Osteoblast (primary cell): ENCODE measurements around the gene ATXN2. TPM values are rescaled to one million over a fixed set of nuclear protein-coding genes. Genes with fewer than 3 reads are reported as not detected.

Source experiments
- DNase-seq: peaks from one replicate; pipeline ENCODE4 v3.0.0; 2011; ENCODE audit warnings: low spot score, mixed read lengths; ENCODE audit not compliant: insufficient read length; ENCODE audit errors: missing footprints
- H2AFZ ChIP-seq: 2 replicates; pipeline ENCODE4 v1.6.0; 2011; ENCODE audit warnings: mild to moderate bottlenecking, low read length
- H3K27ac ChIP-seq: 2 replicates; pipeline ENCODE4 v1.5.1; 2011; ENCODE audit warnings: mild to moderate bottlenecking, low read depth, low read length, moderate library complexity
- H3K27me3 ChIP-seq: 2 replicates; pipeline ENCODE4 v1.6.0; 2012; ENCODE audit warnings: mild to moderate bottlenecking, control low read depth, inconsistent platforms, low read length, moderate library complexity; ENCODE audit not compliant: insufficient read depth
- H3K36me3 ChIP-seq: 2 replicates; pipeline ENCODE4 v1.5.1; 2011; ENCODE audit warnings: mild to moderate bottlenecking, low read length, control low read depth, moderate library complexity; ENCODE audit not compliant: insufficient read depth
- H3K4me1 ChIP-seq: 2 replicates; pipeline ENCODE4 v1.5.1; 2011; ENCODE audit warnings: mild to moderate bottlenecking, low read length, control low read depth, moderate library complexity; ENCODE audit not compliant: insufficient read depth
- H3K4me2 ChIP-seq: 2 replicates; pipeline ENCODE4 v1.6.0; 2011; ENCODE audit warnings: mild to moderate bottlenecking, low read length; ENCODE audit not compliant: insufficient read depth
- H3K4me3 ChIP-seq: fragments of 200-600 bp; sonication (generic); 3 replicates; pipeline ENCODE4 v1.5.1; 2012; ENCODE audit warnings: mild to moderate bottlenecking, low read length, inconsistent platforms; ENCODE audit not compliant: insufficient read depth
- H3K79me2 ChIP-seq: 2 replicates; pipeline ENCODE4 v1.6.0; 2012; ENCODE audit warnings: mild to moderate bottlenecking, low read length, control low read depth, inconsistent platforms; ENCODE audit not compliant: insufficient read depth
- H3K9me3 ChIP-seq: 2 replicates; pipeline ENCODE4 v1.5.1; 2011; ENCODE audit warnings: low read depth, low read length, control low read depth
- H4K20me1 ChIP-seq: 2 replicates; pipeline ENCODE4 v1.6.0; 2012; ENCODE audit warnings: mild to moderate bottlenecking, low read length, control low read depth; ENCODE audit not compliant: insufficient read depth
- total RNA-seq: library from RNA; depleted of rRNA; stranded (reverse); fragments of >200 nt; gene quantifications from 2 replicates; pipeline ENCODE4 v1.2.3, GENCODE V29; 2012
- TF ChIP-seq, protein P1 (sequence below): IDR thresholded peaks from 2 replicates; pipeline ENCODE4 v1.5.1; 2011; ENCODE audit warnings: mild to moderate bottlenecking, low read depth, low read length, moderate library complexity; ENCODE audit errors: extremely low read depth

ATXN2 gene
- total RNA-seq, 1 donor: 39.4 TPM

DNA sequence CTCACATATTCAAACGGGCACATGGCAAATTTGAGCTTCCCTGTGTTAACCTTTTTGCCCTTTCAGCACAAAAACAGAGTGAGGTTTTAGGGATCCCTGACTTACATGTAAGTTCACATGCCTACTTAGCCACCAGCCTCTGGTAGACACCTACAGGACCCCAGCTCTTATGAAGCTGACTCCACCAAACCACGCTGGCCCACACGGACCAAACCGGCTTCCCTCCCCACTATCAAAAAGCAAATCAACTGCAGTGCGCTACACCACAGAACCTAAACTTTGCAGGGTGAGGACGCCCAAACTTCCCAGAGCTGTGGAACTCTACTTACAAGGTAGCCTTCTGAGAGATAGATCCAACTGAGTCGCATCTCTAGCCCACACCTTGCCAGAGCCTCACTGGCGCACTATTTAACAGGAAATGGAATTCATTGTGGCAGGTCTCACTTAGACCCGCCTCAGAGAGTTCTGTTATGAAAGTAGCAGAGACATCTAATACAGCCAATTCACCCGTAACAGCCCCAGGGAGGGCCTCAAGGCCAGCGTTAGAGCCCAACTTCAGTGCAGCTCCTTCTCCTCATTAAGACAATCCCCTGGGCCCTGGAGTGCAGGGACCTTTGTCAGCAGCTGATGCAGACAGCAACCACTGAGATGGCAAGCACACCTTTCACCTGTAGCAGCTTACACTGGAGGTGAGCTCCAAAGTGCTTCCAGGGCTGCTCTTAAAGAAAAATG, 144.2 kb downstream of the ATXN2 start:
- peak; percentile 64 for DNase-seq
- H4K20me1 ChIP-seq: peaks cover 22% of the 10 kb centered on the region
- H3K36me3 ChIP-seq: peaks cover 84% of the 10 kb centered on the region
- H3K4me3 ChIP-seq: no peak overlapping the region
- TF ChIP-seq, protein P1, sequence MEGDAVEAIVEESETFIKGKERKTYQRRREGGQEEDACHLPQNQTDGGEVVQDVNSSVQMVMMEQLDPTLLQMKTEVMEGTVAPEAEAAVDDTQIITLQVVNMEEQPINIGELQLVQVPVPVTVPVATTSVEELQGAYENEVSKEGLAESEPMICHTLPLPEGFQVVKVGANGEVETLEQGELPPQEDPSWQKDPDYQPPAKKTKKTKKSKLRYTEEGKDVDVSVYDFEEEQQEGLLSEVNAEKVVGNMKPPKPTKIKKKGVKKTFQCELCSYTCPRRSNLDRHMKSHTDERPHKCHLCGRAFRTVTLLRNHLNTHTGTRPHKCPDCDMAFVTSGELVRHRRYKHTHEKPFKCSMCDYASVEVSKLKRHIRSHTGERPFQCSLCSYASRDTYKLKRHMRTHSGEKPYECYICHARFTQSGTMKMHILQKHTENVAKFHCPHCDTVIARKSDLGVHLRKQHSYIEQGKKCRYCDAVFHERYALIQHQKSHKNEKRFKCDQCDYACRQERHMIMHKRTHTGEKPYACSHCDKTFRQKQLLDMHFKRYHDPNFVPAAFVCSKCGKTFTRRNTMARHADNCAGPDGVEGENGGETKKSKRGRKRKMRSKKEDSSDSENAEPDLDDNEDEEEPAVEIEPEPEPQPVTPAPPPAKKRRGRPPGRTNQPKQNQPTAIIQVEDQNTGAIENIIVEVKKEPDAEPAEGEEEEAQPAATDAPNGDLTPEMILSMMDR: no peak
- H3K27ac ChIP-seq: peak overlapping the region; percentile 67
- peak overlapping the region; percentile 12 for H3K4me2 ChIP-seq
- peaks cover 15% of the 10 kb centered on the region for H3K4me1 ChIP-seq
- no peak overlapping the region for H2AFZ ChIP-seq
- H3K79me2 ChIP-seq: peaks cover 31% of the 10 kb centered on the region
- H3K27me3 ChIP-seq: no peaks in the 10 kb centered on the region
- H3K9me3 ChIP-seq: no peaks in the 10 kb centered on the region

DNA sequence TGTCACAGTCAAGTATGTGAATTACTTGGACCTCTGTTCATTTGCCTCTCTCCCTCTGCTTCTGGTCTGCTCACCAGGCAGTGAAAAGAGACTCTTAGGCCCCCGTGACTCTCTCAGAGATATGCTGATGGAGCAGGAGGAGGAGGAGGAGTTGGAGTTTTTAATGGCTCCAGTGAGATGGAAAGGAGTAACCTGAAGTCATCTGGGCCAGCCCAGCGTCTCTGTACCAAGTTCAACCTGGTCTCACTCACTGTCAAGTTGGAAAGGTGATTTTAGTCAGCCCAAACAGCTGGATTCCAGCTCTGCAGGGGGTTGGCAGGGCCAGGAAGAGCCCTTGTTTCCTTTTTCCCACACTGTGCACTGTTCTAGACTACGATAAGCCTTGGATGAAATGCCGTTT, 144.8 kb downstream of the ATXN2 start:
- TF ChIP-seq, protein P1: no peak
- Histone ChIP-seq H3K27me3 (no peaks in the 10 kb centered on the region), H3K9me3 (no peaks in the 10 kb centered on the region), H3K79me2 (peaks cover 31% of the 10 kb centered on the region), H4K20me1 (peaks cover 22% of the 10 kb centered on the region), H3K4me2 (no peak overlapping the region), H3K27ac (peak overlapping the region; percentile 3), H3K4me1 (peaks cover 15% of the 10 kb centered on the region), H3K36me3 (peaks cover 88% of the 10 kb centered on the region), H3K4me3 (no peak overlapping the region), H2AFZ (no peak overlapping the region)
- peak; percentile 27 for DNase-seq

DNA sequence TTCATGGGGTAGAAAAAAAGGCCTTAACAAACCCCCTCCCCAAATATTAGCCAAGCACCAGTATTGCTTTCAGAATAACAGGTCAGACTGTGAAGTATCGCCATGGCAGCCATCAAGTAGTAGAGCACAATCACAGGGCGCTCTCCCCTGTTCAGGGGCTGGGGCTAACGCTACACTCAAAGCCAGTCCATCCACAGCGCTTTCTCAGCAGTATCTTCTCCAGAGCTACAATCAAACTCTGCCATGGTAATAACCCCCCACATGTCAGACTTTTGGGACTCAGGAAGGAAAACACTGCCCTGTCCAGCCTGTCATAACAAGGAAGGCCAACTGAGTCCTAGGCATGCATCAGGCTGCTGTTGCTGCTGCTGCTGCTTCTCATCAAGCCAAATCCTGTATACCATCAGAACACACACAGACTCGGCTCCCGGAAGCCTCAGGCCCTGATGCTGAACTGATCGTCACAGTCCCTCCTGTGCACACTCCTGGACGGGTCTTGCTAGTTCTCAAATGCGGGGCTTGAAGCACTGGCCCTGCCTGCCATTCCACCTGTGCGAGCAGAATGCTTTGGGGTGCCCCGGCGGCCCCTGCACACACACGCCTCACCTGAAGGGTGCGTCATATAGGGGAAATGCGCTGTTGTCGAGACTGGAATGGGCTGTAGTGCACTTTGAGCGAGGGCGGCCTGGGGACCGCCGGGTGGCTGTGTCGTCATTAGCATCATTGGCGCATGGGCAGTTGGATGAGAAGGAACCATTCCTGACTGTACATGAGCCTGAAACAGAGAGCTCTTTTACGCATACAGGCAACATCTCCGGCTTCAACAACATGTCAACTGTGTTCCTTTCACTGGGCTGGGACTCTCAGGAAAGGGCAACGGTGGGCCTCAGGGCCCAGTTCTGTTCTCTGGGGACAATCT, 145.8 kb downstream of the ATXN2 start:
- peaks cover 93% of the 10 kb centered on the region for H3K36me3 ChIP-seq
- peaks cover 22% of the 10 kb centered on the region for H4K20me1 ChIP-seq
- H2AFZ ChIP-seq: no peak overlapping the region
- no peak overlapping the region for H3K27ac ChIP-seq
- no peak overlapping the region for H3K4me2 ChIP-seq
- no peak overlapping the region for H3K4me3 ChIP-seq
- H3K27me3 ChIP-seq: no peaks in the 10 kb centered on the region
- no peaks in the 10 kb centered on the region for H3K9me3 ChIP-seq
- H3K4me1 ChIP-seq: peaks cover 11% of the 10 kb centered on the region
- TF ChIP-seq, protein P1: no peak
- peak; percentile 41 for DNase-seq
- peaks cover 24% of the 10 kb centered on the region for H3K79me2 ChIP-seq

DNA sequence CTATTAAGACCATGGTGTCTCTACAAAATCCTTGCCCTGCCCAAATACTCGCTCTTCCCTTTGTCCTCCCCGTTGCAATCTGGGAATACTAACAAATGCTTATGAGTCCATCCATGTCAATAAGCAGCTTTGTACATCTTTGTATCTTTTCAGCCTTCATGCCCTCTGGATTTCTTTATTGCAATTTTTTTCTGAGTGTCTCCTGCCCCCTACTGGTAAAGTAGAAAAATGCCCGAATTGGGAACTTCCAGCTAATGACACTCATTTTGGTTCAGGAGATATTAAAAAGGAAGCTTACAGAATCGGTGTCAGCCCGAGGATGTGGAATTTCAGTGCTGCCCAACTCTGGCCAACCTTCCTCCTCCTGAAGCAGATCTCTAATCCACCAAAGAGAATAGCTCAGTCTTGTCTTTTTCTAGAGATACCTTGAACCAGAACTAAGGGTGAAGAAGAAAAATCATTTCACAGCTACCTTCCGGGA, 147.4 kb downstream of the ATXN2 start:
- no peaks in the 10 kb centered on the region for H3K27me3 ChIP-seq
- peaks cover 95% of the 10 kb centered on the region for H3K36me3 ChIP-seq

More for the DNA sequence above, 147.4 kb downstream of the ATXN2 start:
- Histone ChIP-seq H3K27ac (peak overlapping the region; percentile 18), H4K20me1 (peaks cover 28% of the 10 kb centered on the region), H3K79me2 (peaks cover 22% of the 10 kb centered on the region), H3K9me3 (no peaks in the 10 kb centered on the region), H2AFZ (no peak overlapping the region), H3K4me2 (no peak overlapping the region), H3K4me1 (peaks cover 10% of the 10 kb centered on the region), H3K4me3 (no peak overlapping the region)
- DNase-seq: peak; percentile 77
- TF ChIP-seq, protein P1: peak; percentile 82
